OCI-LY1 (cell line): ENCODE data around the gene OVCH1.

Source experiments
- EZH2 ChIP-seq: fragments of 200-600 bp; sonication (generic), shearing (Covaris generic); IDR thresholded peaks from 2 replicates; pipeline ENCODE4 v1.8.0; 2017; ENCODE audit warnings: borderline replicate concordance, mixed run types, mild to moderate bottlenecking, antibody characterized with exemption, low read length, moderate library complexity, mixed read lengths
- TF ChIP-seq, protein P1 (sequence below): fragments of 200-600 bp; sonication (generic), shearing (Covaris generic); IDR thresholded peaks from 2 replicates; pipeline ENCODE4 v1.5.1; 2017; ENCODE audit warnings: mild to moderate bottlenecking, antibody characterized with exemption, low read length, moderate library complexity, mixed read lengths

DNA sequence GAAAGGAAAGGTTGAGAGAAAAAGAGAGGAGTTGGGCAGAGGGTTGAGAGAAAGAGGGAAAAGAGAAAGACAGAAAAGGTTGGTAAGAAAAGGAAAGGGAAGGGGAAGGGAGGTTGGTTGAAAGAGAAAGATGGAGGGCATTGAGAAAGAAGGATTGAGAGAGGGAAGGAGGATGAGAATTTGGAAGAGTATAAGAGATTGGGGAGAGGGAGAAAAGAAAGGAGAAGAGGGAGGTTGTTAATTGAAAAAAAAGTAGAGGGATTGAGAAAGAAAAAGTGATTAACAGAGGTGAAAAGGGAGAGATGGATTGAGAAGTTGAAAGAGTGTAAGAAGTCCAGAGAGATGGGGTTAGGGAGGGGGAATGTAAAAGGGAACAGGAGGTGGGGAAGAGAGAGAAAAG lies 95.0 kb downstream of the OVCH1 start:
- TF ChIP-seq, protein P1, sequence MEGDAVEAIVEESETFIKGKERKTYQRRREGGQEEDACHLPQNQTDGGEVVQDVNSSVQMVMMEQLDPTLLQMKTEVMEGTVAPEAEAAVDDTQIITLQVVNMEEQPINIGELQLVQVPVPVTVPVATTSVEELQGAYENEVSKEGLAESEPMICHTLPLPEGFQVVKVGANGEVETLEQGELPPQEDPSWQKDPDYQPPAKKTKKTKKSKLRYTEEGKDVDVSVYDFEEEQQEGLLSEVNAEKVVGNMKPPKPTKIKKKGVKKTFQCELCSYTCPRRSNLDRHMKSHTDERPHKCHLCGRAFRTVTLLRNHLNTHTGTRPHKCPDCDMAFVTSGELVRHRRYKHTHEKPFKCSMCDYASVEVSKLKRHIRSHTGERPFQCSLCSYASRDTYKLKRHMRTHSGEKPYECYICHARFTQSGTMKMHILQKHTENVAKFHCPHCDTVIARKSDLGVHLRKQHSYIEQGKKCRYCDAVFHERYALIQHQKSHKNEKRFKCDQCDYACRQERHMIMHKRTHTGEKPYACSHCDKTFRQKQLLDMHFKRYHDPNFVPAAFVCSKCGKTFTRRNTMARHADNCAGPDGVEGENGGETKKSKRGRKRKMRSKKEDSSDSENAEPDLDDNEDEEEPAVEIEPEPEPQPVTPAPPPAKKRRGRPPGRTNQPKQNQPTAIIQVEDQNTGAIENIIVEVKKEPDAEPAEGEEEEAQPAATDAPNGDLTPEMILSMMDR, result no peak
- TF ChIP-seq EZH2, result no peak
